ENCODE results near the gene ADGRL3. TPM values are rescaled to one million over a fixed set of nuclear protein-coding genes. Genes with fewer than 3 reads are reported as not detected.
"Not testable (repeated sequence)": the region's sequence is repeated elsewhere in the genome, so short reads cannot be mapped to it uniquely, and the experiment has no call there.

ADGRL3 gene
- total RNA-seq, 1 donor from 2014 or later, result 0.33 TPM

- no peak for ATAC-seq
- no peak for DNase-seq (ENCODE audit: low spot score)
Observed at GRCh38 chr4:61336488-61336887, 136.4 kb downstream of the ADGRL3 start.

- ATAC-seq (no peak), DNase-seq (ENCODE audit: low spot score) (no peak)
Observed at GRCh38 chr4:61336916-61337315, 136.8 kb downstream of the ADGRL3 start.

GRCh38 chr4:61342061-61342460, 141.9 kb downstream of the ADGRL3 start:
- ATAC-seq, result no peak
- no peak for DNase-seq (ENCODE audit: low spot score)

GRCh38 chr4:61350932-61351331, 150.8 kb downstream of the ADGRL3 start:
- ATAC-seq (no peak), DNase-seq (ENCODE audit: low spot score) (no peak)

- ATAC-seq (no peak), DNase-seq (ENCODE audit: low spot score) (no peak)
Observed at GRCh38 chr4:61356696-61357095, 156.6 kb downstream of the ADGRL3 start.

DNA sequence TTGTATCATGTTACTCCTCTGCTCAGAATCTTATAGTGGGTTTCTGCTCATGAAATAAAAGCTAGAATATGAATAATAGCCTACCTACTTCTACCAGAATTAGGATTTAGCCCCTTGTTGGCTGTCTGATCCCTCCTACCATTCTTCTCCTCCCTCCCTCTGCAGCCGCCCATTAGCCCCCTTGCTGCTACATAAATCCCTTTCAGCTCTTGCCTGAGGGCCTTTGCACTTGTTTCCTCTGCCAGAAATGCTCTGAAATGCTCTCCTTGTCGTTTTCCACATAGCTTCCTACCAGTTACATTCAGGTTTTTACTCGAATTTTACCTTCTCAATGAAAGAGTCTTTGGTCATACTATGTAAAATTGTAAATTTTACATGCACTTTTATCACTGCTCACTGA, 159.2 kb downstream of the ADGRL3 start:
- ATAC-seq, result no peak
- no peak for DNase-seq (ENCODE audit: low spot score)

GRCh38 chr4:61372817-61373216, 172.7 kb downstream of the ADGRL3 start:
- not testable (repeated sequence) for DNase-seq (ENCODE audit: low spot score); ATAC-seq

GRCh38 chr4:61373901-61374440, 173.8 kb downstream of the ADGRL3 start:
- DNase-seq (ENCODE audit: low spot score) (no peak), ATAC-seq (no peak)

DNA sequence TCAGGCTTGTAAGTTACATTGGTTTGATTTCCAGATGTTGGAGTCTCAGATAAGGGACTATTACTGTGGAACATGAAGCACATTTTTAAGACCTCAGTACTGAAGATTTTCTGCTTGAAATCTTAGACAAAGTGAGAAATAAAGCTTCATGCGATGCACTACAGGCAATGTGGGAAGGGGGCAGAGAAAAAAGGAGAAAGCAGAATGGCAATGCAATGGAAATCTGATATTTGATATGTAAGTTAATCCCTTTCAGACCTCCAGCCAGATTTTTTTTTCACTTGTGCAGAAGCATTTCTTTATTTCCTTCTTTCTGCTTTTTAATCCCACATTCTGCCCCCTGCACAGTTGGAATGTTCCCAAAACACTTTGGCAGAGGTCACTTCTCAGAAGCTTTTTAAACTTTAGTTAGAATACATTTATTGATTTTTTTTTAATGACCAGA, 174.3 kb downstream of the ADGRL3 start:
- ATAC-seq (no peak), DNase-seq (ENCODE audit: low spot score) (no peak)

DNA sequence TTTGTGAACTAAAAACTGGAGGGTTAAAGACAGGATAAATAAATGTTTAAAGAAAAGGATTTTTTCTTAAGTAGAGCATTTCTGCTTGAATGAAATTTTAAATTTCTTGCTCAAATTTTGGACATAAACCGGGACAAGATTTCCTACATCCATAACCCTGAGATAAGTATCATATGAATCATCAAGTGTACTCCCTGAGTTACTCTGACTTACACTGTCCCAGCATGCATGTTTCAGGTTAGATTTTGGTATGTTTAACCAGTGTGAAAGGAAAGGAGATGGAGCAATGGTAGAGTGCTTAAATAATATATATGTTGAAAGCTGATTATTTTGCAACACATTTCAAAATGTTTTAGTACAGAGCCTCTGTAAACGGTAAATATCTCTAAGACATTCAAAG, 175.2 kb downstream of the ADGRL3 start:
- ATAC-seq (no peak), DNase-seq (ENCODE audit: low spot score) (no peak)

- no peak for DNase-seq (ENCODE audit: low spot score)
- no peak for ATAC-seq
Observed at GRCh38 chr4:61376301-61376700, 176.2 kb downstream of the ADGRL3 start.

DNA sequence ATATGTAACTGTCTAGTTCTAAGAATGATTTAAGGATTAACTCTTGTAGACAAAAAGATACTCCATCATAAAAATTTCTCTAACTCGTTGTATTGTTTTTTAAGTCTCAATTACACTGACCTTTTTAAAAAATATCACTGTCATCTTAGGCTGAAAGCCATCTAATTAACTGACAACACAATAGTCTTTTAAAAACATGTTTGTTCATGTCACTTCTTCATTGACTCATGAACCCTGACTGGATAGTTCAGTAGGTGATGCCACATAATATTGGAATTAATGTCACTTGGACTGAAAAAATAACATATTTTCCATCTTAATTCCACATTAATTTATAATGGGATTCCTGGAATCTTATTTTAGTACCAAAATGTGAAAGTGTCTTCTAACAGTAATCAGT, 179.3 kb downstream of the ADGRL3 start:
- ATAC-seq (no peak), DNase-seq (ENCODE audit: low spot score) (no peak)

DNA sequence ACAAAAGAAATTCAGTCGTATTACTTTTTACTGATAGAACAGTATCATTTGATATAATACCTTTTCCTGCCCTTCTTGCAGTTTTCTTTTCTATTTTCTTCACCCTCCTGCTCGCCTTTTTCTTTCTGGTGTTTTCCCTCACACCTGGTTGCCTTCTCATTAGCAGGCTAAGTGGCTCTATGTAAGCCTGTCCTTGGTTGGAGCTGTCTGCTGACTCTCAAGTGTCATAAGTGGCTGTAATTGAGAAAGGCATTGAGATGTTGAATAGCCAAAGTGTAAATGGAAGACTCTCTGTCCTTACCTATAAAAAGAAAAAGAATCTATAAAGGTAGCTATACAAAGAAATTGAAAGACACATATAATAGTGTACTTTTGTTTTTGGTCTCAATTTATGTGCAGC, 180.7 kb downstream of the ADGRL3 start:
- DNase-seq (ENCODE audit: low spot score) (no peak), ATAC-seq (no peak)

DNA sequence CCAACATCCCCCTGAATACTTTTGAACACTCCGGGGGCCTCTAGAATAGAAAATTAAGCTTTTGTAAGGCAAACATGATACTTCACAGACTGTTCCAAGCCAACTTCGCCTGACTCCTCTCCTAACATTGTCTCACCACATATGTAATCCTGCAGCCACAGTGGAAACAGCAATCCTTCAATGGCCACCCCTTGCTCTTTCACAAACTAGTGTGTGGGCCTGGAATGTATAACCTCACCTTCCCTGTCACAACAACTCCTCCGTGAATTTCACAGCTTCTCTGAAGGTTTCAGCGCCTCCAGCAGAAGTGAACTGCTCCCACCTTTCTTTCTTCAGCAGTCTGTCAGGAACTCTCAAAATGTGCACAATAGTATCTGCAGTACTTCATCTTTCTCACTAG, 185.1 kb downstream of the ADGRL3 start:
- DNase-seq (ENCODE audit: low spot score), result no peak
- ATAC-seq, result no peak

DNA sequence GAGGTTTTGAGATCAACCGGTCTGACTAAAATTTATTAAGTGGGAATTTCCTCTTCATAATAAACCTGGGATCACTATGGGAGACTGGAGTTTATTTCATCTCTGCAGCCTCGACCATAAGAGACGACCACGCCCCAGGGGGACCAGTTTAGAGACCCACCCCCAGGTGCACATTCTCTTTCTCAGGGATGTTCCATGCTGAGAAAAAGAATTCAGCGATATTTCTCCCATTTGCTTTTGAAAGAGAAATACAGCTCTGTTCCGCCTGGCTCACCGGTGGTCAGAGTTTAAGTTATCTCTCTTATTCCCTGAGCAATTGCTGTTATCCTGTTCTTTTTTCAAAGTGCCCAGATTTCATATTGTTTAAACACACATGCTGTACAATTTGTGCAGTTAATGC, 187.2 kb downstream of the ADGRL3 start:
- not testable (repeated sequence) for ATAC-seq

DNA sequence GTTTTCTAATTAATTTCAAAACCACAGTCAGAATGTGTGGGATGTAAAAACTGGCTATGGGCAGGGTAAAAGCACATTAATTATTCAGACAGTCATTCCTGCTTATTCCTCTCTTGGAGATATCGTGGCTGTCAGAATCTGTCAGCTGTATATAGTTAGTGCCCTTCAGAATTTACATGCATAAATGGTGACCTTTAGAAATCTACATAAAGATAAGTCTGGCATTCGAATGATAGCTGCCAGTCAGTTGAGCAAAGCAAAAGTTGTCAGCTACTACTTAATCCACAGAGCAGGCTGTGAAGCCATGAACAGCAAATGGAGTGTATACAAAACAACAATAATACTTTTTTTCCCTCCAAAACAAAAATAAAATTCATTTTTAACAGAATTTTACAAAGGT, 189.5 kb downstream of the ADGRL3 start:
- ATAC-seq, result no peak
- DNase-seq (ENCODE audit: low spot score), result no peak

More for the DNA sequence above, 187.2 kb downstream of the ADGRL3 start:
- not testable (repeated sequence) for DNase-seq (ENCODE audit: low spot score)

GRCh38 chr4:61395754-61396153, 195.6 kb downstream of the ADGRL3 start:
- ATAC-seq (no peak), DNase-seq (ENCODE audit: low spot score) (no peak)

DNA sequence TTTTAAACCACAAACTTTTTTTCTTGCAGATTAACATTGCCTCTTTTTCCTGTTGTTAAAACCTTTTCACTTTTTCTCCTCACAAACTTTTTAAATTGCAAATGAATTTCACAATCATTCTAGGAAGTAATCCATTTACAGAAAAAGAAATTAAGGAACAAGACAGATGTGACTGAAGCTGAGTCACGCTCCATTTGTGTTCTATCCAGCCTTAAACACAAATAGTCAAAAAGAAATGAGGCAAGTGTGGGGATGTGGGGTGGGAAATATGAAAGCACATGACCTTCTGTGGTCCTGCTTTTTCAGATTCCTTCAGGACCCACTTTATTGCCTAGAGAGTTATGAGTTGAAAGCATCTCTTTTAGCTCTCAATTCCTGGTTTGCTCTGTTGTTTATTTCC, 197.0 kb downstream of the ADGRL3 start:
- no peak for DNase-seq (ENCODE audit: low spot score)

DNA sequence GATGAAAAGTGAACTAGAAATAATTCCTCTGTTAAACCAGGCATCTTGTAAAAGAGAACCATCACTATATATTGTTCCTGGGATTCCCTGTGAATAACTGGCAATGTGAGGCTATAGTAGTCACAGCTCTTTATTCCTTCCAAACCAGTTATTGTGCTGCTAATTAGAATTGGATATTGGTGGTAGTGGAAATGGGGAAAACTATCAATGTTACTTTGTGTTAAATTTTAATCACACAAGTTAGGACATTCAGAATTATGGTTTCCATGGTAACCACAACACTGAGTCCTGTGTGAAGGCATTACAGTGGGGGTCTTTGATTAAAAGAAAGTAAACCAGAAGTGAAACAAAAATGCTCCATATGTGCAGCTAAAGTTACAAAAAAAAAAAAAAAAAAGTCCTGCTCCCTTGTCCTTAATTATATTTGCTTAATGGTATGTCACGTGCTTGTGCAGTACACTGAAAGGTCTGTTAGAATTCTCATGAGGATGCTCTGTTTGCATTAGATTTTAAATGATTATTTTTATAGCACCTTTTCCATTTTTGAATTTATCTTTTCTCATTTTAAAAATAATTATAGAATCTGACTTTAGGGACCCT, 200.4 kb downstream of the ADGRL3 start:
- ATAC-seq (no peak), DNase-seq (ENCODE audit: low spot score) (no peak)

More for the DNA sequence above, 197.0 kb downstream of the ADGRL3 start:
- ATAC-seq, result no peak

- ATAC-seq (no peak), DNase-seq (ENCODE audit: low spot score) (no peak)
Observed at GRCh38 chr4:61401771-61402170, 201.6 kb downstream of the ADGRL3 start.

- no peak for DNase-seq (ENCODE audit: low spot score)
- ATAC-seq, result no peak
Observed at GRCh38 chr4:61405307-61405706, 205.2 kb downstream of the ADGRL3 start.

DNA sequence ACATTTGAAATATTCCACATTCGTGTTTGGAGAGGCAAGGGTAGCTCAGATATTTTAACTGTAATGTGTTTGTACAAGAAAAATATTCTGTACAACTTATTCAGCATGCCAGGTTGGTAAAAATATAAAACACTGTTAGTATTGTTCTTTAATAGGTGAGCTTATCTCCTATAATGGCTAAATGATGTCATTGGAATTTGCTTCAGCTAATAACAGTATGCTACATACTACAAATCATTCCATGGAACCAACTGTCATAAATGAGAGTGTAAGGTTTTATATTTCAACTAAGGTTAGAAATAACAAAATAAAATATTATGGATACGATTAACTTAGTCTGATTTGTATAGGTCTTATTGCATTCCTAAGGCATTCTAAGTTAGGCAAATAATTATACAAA, 206.6 kb downstream of the ADGRL3 start:
- DNase-seq (ENCODE audit: low spot score), result no peak
- ATAC-seq, result no peak
